Heart left ventricle (tissue), 16 donors: ENCODE data around the gene OLIG2. TPM values are rescaled to one million over a fixed set of nuclear protein-coding genes. Genes with fewer than 3 reads are reported as not detected.

Experiments used
- ATAC-seq, 4 donors: fragments of 200-7000 bp; cut with Tn5 transposase; one replicate each; pipeline ENCODE4 v1.9.1; 2020 to 2022; ENCODE audit warnings: moderate library complexity in 4 of 4, mild to moderate bottlenecking in 3 of 4, moderate number of reproducible peaks in 1 of 4
- DNase-seq, 5 donors: peaks; one replicate each; pipeline ENCODE4 v3.0.0-alpha.2; 2020
- H3K27ac ChIP-seq, 12 donors: fragments of 200-600 bp; sonication (generic) in 4 of 12; one replicate each; pipeline versions ENCODE4 v1.5.0 to v1.8.0; 2016 to 2022; ENCODE audit warnings: mild to moderate bottlenecking in 2 of 12
- H3K27me3 ChIP-seq, 9 donors: fragments of 200-600 bp; sonication (generic) in 2 of 9; one replicate each; pipeline versions ENCODE4 v1.5.1 to v1.8.0; 2016 to 2022; ENCODE audit warnings: mild to moderate bottlenecking in 3 of 9
- H3K36me3 ChIP-seq, 9 donors: fragments of 200-600 bp; sonication (generic) in 2 of 9; one replicate each; pipeline versions ENCODE4 v1.5.0 to v1.8.0; 2018 to 2022; ENCODE audit warnings: mild to moderate bottlenecking in 2 of 9
- H3K4me1 ChIP-seq, 12 donors: fragments of 200-600 bp; sonication (generic) in 4 of 12; one replicate each; pipeline versions ENCODE4 v1.5.0 to v1.8.0; 2016 to 2022; ENCODE audit warnings: mild to moderate bottlenecking in 3 of 12
- H3K4me3 ChIP-seq, 12 donors: fragments of 200-600 bp; sonication (generic) in 4 of 12; one replicate each; pipeline versions ENCODE4 v1.5.0 to v1.8.0; 2017 to 2022; ENCODE audit warnings: mild to moderate bottlenecking in 9 of 12, moderate library complexity in 4 of 12
- H3K9me3 ChIP-seq, 12 donors: fragments of 200-600 bp; sonication (generic) in 4 of 12; one replicate each; pipeline versions ENCODE4 v1.5.0 to v1.8.0; 2016 to 2022; ENCODE audit warnings: mild to moderate bottlenecking in 1 of 12
- POLR2A ChIP-seq, 2 donors: fragments of 450-650 bp; IDR thresholded peaks; one replicate each; pipeline ENCODE4 v1.6.1; 2017; ENCODE audit warnings: antibody characterized with exemption in 2 of 2, mild to moderate bottlenecking in 2 of 2, moderate library complexity in 2 of 2
- WGBS, 4 donors: extraction: QIAGEN DNeasy Blood & Tissue Kit in 2 of 4; methylation state at CpG; one replicate each; pipeline versions ENCODE4 v1.1.5 to v1.1.7; 2013 to 2018; 5-methylcytosine and 5-hydroxymethylcytosine counted together
- intact Hi-C, 10 donors: fragments of 100-400 bp; cut with DNase I; formaldehyde crosslinking; loops; one replicate each; pipeline versions ENCODE4 v1.11.1 to v1.14.2; 2022
- polyA plus RNA-seq, 2 donors: library from polyadenylated mRNA; stranded (reverse); fragments of 200-250 nt; gene quantifications; one replicate each; pipeline ENCODE4 v1.2.3, GENCODE V29; 2013
- total RNA-seq, 9 donors: library from RNA; depleted of rRNA in 2 of 9; stranded (reverse); fragments of >200 nt in 2 of 9; fragmentation: NEBNext Ultra II Directional in 3 of 9; extraction: Animal tissue kit (Norgen Biotek cat#: 25700) in 3 of 9; gene quantifications; one replicate each; pipeline versions ENCODE4 v1.1.0 to v1.2.4, GENCODE V29; 2016 to 2023
- TF ChIP-seq, protein P1 (sequence below), 12 donors: fragments of 200-600 bp; sonication (generic) in 4 of 12; IDR thresholded peaks; one replicate each; pipeline versions ENCODE4 v1.5.0 to v1.8.0; 2018 to 2022; ENCODE audit warnings: antibody characterized with exemption in 12 of 12, mild to moderate bottlenecking in 5 of 12
- donor health status: ischemic (EF 13 %, LVEDD 7.1; RV severe dilation, severe dysfunction).
- donor health status: healthy with polysubstance abuse.
- donor health status: DM: no; HTN: yes; CAD: no.
- donor health status: DM: no; HTN: no; CAD: no.
- donor health status: ischemic (EF 25% LVEDD 6.9; RV normal size, moderate dysfunction).
- donor health status: ischemic (EF 25% LVEDD 5.7; RV mildly dilated, moderate dysfunction).
- donor health status: healthy.
- donor health status: DM: yes; HTN: yes; CAD: no.
- donor health status: ischemic (EF 35%, LVEDD 5.7; RV mildly dilated, moderate dysfunction).
- donor health status: nonischemic (EF 11% LVEDD 7.7; RV severe dilation, severe dysfunction).
- donor health status: DM: yes; HTN: yes; CAD: no.
- donor health status: PGD.
- donor health status: ischemic (EF 29% LVEDD 5.4; RV normal size, mild dysfunction).
- donor health status: nonischemic (EF 23%, LVEDD 6.1; RV moderate dilation, normal function).

The OLIG2 gene
- total and polyA plus RNA-seq, 11 donors = not detected

DNA sequence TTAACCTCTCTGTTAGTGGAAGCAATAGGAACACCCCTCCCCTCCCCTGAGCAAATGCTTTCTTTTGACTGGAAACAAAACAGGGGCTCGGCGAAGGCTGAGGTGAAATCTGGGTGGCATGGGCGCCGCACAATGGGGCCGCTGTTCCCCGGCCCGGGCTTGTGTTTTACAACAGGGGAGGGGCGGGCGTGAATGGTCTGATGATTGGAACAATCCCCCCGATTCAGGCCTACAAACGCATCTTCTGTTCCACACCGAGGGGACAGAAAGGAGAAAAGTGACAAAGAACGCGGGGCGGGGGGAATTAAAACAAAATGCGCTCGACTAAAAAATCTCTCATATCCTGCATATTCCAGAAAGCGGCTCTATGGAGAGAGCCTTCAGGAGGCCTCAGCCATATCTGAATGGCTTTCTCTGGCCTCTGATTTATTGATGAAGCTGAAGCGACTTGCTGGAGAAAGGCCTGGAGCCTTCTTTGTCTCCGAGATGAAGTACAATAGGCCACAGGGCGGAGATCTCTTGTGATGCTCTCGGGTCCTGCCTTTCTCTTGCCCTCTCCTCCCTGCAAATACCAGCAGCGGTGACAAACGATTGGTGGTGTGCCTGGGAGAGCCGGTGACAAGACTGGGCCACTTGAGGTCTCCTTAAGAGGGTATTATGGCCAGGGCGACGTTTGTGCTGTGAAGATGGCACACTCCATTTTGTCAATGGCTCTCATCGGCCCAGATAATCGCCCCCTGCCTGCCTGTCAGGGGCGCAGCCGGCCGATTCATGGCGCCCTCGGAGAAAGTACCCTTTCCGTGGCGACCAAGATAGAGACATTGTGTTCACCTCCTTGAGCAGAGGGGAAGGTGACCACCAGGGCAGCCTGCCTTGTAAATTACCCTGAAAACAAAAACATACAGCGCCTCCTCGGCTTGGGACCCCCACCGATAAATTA lies 47.1 kb upstream of the OLIG2 start:
- TF ChIP-seq, protein P1, sequence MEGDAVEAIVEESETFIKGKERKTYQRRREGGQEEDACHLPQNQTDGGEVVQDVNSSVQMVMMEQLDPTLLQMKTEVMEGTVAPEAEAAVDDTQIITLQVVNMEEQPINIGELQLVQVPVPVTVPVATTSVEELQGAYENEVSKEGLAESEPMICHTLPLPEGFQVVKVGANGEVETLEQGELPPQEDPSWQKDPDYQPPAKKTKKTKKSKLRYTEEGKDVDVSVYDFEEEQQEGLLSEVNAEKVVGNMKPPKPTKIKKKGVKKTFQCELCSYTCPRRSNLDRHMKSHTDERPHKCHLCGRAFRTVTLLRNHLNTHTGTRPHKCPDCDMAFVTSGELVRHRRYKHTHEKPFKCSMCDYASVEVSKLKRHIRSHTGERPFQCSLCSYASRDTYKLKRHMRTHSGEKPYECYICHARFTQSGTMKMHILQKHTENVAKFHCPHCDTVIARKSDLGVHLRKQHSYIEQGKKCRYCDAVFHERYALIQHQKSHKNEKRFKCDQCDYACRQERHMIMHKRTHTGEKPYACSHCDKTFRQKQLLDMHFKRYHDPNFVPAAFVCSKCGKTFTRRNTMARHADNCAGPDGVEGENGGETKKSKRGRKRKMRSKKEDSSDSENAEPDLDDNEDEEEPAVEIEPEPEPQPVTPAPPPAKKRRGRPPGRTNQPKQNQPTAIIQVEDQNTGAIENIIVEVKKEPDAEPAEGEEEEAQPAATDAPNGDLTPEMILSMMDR (IDR thresholded peaks at IDR 0.05) = no peak
- no peak for TF ChIP-seq POLR2A (IDR thresholded peaks at IDR 0.05)
- intact Hi-C loops = no loop called here
- Histone ChIP-seq H3K36me3 (no peaks in the 10 kb centered on the region), H3K9me3 (no peaks in the 10 kb centered on the region), H3K27me3 (peaks cover 0 to 56% (median 0%) of the 10 kb centered on the region in 9 donors), H3K27ac (no peak overlapping the region), H3K4me3 (no peak overlapping the region), H3K4me1 (no peaks in the 10 kb centered on the region)
- DNase-seq = no peak
- WGBS, 4 donors = 83 to 87% (median 84%) methylated on average over 38 to 39 of the region's 39 CpGs
- no peak for ATAC-seq

DNA sequence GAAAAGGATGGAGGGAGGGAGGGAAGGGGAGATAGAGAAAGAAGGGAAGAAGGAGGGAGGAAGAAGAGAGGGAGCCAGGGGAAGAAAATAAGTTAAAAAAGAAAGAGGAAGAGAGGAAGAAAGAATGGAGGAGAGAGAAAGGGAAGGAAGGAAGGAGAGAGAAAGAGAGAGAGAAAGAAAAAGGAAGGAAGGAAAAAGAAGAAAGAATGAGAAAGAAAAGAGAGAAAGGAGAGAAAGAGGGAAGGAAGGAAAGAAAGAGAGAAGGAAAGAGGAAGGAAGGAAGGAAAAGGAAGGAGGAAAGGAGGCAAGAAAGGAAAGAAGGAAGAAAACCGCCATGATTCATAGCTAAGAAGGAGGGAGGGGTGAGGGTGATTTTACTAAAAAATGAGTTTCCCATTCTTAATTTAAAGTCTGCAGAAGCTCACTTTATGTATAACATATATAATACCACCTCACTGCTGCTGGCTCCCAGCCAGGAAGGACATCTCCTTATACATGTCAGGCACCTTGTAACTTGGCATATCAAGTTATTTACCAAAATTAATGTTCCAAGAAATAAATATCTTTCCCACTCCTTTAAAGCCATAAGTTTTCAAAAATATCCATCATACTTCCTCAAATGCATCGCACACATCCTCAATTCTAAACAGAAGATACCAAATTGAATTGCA lies 46.0 kb upstream of the OLIG2 start:
- H3K27ac ChIP-seq = no peak overlapping the region
- no peak overlapping the region for H3K4me3 ChIP-seq
- peaks cover 0 to 67% (median 0%) of the 10 kb centered on the region in 9 donors for H3K27me3 ChIP-seq
- intact Hi-C loops = no loop called here
- ATAC-seq (no peak), DNase-seq (no peak)
- no peaks in the 10 kb centered on the region for H3K9me3 ChIP-seq
- H3K36me3 ChIP-seq = no peaks in the 10 kb centered on the region
- H3K4me1 ChIP-seq = no peaks in the 10 kb centered on the region
- WGBS, 4 donors = 72 to 84% (median 76%) methylated on average over 2 of the region's 2 CpGs
- TF ChIP-seq, protein P1 (IDR thresholded peaks at IDR 0.05) = no peak
- TF ChIP-seq POLR2A (IDR thresholded peaks at IDR 0.05) = no peak

DNA sequence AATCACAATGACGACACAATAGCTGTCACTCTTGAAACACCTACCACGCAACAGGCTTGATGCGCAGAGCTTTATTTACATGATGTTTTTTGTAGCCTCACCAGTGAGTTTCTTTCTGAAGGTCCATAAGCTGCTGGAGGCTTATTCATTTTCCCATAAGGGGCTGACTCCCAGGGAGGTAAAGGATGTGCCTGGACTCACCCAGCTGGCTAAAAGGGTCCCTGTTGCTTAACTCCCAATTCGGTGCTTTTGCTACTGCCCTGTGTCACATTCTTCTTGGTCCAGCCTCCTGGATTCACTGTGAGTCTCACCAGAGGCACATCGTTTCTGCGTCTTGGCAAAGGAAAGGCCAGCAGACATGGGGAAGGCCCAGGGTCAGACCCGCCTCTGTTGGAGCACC lies 44.6 kb upstream of the OLIG2 start:
- no peak overlapping the region for H3K27ac ChIP-seq

More for the DNA sequence above, 44.6 kb upstream of the OLIG2 start:
- intact Hi-C loops = no loop called here
- H3K4me1 ChIP-seq = no peaks in the 10 kb centered on the region
- H3K36me3 ChIP-seq = no peaks in the 10 kb centered on the region
- no peak overlapping the region for H3K4me3 ChIP-seq
- H3K9me3 ChIP-seq = no peaks in the 10 kb centered on the region
- WGBS, 4 donors = 79 to 83% (median 81%) methylated on average over 7 of the region's 7 CpGs
- TF ChIP-seq, protein P1 (IDR thresholded peaks at IDR 0.05) = no peak
- TF ChIP-seq POLR2A (IDR thresholded peaks at IDR 0.05) = no peak
- H3K27me3 ChIP-seq = peaks cover 0 to 61% (median 0%) of the 10 kb centered on the region in 9 donors
- DNase-seq (no peak), ATAC-seq (no peak)
